HepG2 (cell line): Measurements from ENCODE around the gene POC1A. TPM values are rescaled to one million over a fixed set of nuclear protein-coding genes. Genes with fewer than 3 reads are reported as not detected.

ENCODE experiments used
- ELF1 ChIP-seq: sonication (generic); formaldehyde crosslinking; IDR thresholded peaks from 2 replicates; pipeline ENCODE4 v1.4.0; 2020; ENCODE audit warnings: missing genetic modification reagents
- ELF3 ChIP-seq: IDR thresholded peaks from 2 replicates; pipeline ENCODE4 v1.6.1; 2016; ENCODE audit warnings: missing genetic modification reagents, missing compliant biosample characterization
- ETV6 ChIP-seq: sonication (generic); formaldehyde crosslinking; conservative IDR thresholded peaks from 2 replicates; pipeline ENCODE4 v1.4.0; 2020; ENCODE audit warnings: missing genetic modification reagents
- GABPA ChIP-seq, 2 experiments: IDR thresholded peaks; 2 replicates each; pipeline ENCODE4 v1.6.1; 2011 to 2016; ENCODE audit warnings: low read depth in 2 of 2, low read length in 1 of 2, missing biosample characterization in 1 of 2, missing genetic modification characterization in 1 of 2
- GABPB1 ChIP-seq: IDR thresholded peaks from 2 replicates; pipeline ENCODE4 v1.6.1; 2016; ENCODE audit warnings: mild to moderate bottlenecking, missing genetic modification reagents, moderate library complexity, missing compliant biosample characterization
- GATAD1 ChIP-seq: IDR thresholded peaks from 2 replicates; pipeline ENCODE4 v1.6.1; 2016; ENCODE audit warnings: missing genetic modification reagents, missing compliant biosample characterization
- KDM5B ChIP-seq: sonication (generic); formaldehyde crosslinking; IDR thresholded peaks from 2 replicates; pipeline ENCODE4 v1.4.0; 2020; ENCODE audit warnings: missing genetic modification reagents, mild to moderate bottlenecking, borderline replicate concordance
- SAP130 ChIP-seq: IDR thresholded peaks from 2 replicates; pipeline ENCODE4 v1.6.1; 2016; ENCODE audit warnings: low read depth
- SOX6 ChIP-seq, 2 experiments: fragments of 450-650 bp in 1 of 2; sonication (generic) in 1 of 2; formaldehyde crosslinking in 1 of 2; IDR thresholded peaks; 2 replicates each; pipeline versions ENCODE4 v1.4.0 to v1.6.1; 2017 to 2020; ENCODE audit warnings: antibody characterized with exemption in 1 of 2, mild to moderate bottlenecking in 1 of 2, missing genetic modification reagents in 1 of 2
- SP5 ChIP-seq: IDR thresholded peaks from 2 replicates; pipeline ENCODE4 v1.6.1; 2016; ENCODE audit warnings: low read depth, borderline replicate concordance
- ZBTB38 ChIP-seq: sonication (generic); formaldehyde crosslinking; IDR thresholded peaks from 2 replicates; pipeline ENCODE4 v1.5.1; 2020; ENCODE audit warnings: mild to moderate bottlenecking, missing genetic modification reagents
- ZNF550 ChIP-seq: sonication (generic); formaldehyde crosslinking; IDR thresholded peaks from 2 replicates; pipeline ENCODE4 v1.4.0; 2020; ENCODE audit warnings: mild to moderate bottlenecking, missing genetic modification reagents, borderline replicate concordance
- polyA plus RNA-seq, 8 experiments: library from polyadenylated mRNA; depleted of rRNA in 3 of 8; stranded (reverse) in 7 of 8; unstranded in 1 of 8; fragments of >200 nt; fragmentation: Illumina TruSeq in 4 of 8; extraction: Trizol in 4 of 8; gene quantifications; 2 replicates each; pipeline versions ENCODE4 v1.2.1 to v1.2.3, GENCODE V29; 2011 to 2016; ENCODE audit warnings: low read depth in 4 of 8, missing spikeins in 1 of 8, mixed read lengths in 1 of 8; ENCODE audit not compliant: insufficient read depth in 1 of 8
- total RNA-seq, 5 experiments: library from RNA; depleted of rRNA; stranded (reverse); fragments of >200 nt; fragmentation: Illumina TruSeq; extraction: Trizol; gene quantifications; 2 replicates each; pipeline ENCODE4 v1.2.3, GENCODE V29; 2016; ENCODE audit warnings: low read depth in 1 of 5
- TF ChIP-seq, protein P1 (sequence below): sonication (generic); formaldehyde crosslinking; IDR thresholded peaks from 2 replicates; pipeline ENCODE4 v1.9.0; 2022; ENCODE audit warnings: missing genetic modification reagents, mild to moderate bottlenecking, borderline replicate concordance
- TF ChIP-seq, protein P2 (sequence below): sonication (generic); formaldehyde crosslinking; IDR thresholded peaks from 2 replicates; pipeline ENCODE4 v1.4.0; 2020; ENCODE audit warnings: missing genetic modification reagents
- TF ChIP-seq, protein P3 (sequence below): sonication (generic); formaldehyde crosslinking; IDR thresholded peaks from 2 replicates; pipeline ENCODE4 v1.5.1; 2020; ENCODE audit warnings: mild to moderate bottlenecking, missing genetic modification reagents, moderate library complexity
- TF ChIP-seq, protein P4 (sequence below): sonication (generic); formaldehyde crosslinking; conservative IDR thresholded peaks from 2 replicates; pipeline ENCODE4 v1.4.0; 2020; ENCODE audit warnings: missing genetic modification reagents
- TF ChIP-seq, protein P5 (sequence below): sonication (generic); formaldehyde crosslinking; IDR thresholded peaks from 2 replicates; pipeline ENCODE4 v1.5.0; 2020; ENCODE audit warnings: mild to moderate bottlenecking, missing genetic modification reagents, moderate library complexity

Gene POC1A
- total and polyA plus RNA-seq, 2 of the 13 experiments (the other 11 are each of a cell fraction or from before 2014, with no cell fraction given): 14.6 to 20.0 TPM

DNA sequence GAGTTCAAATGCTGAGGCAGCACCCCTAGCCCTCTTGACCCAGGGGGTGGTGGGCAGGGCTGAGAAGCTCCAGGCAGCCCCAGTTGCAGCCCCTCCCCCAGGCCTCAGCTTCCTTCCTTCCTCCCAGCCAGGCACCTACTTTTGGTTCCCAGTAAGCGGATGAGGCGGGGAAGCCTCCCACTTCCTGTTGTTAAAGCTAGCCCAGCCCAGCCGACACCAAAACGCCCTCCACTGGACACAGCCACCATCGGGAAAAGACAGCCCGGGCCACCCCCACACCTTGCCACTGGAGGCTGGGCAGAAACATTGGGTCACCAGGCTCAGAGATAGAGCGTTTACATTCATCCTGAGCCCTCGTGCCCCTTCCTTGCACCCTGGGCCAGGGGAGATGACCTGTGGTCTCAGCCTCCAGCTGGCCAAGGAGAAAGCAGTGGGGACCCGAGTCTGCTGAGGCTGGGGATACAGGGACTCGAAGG lies 101.4 kb downstream of the POC1A start (continued):
- TF ChIP-seq SOX6 (IDR thresholded peaks at IDR 0.05): no peak
- 0 out of 2 replicates have a peak, but pooled peaks have one; percentile 18 for TF ChIP-seq SOX6 (CRISPR knock-in tag; IDR thresholded peaks at IDR 0.05)
- TF ChIP-seq ETV6 (CRISPR knock-in tag): no peak
- 0 out of 2 replicates have a peak, but pooled peaks have one; percentile 31 for TF ChIP-seq KDM5B (CRISPR knock-in tag)
- TF ChIP-seq GABPB1 (CRISPR knock-in tag): peak; percentile 77
- TF ChIP-seq SP5 (CRISPR knock-in tag): peak; percentile 50; the same call in 1 of the 2 replicates
- TF ChIP-seq, protein P1, sequence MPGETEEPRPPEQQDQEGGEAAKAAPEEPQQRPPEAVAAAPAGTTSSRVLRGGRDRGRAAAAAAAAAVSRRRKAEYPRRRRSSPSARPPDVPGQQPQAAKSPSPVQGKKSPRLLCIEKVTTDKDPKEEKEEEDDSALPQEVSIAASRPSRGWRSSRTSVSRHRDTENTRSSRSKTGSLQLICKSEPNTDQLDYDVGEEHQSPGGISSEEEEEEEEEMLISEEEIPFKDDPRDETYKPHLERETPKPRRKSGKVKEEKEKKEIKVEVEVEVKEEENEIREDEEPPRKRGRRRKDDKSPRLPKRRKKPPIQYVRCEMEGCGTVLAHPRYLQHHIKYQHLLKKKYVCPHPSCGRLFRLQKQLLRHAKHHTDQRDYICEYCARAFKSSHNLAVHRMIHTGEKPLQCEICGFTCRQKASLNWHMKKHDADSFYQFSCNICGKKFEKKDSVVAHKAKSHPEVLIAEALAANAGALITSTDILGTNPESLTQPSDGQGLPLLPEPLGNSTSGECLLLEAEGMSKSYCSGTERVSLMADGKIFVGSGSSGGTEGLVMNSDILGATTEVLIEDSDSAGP (CRISPR knock-in tag): peak; percentile 49; the same call in 1 of the 2 replicates
- TF ChIP-seq ELF1 (CRISPR knock-in tag): peak; percentile 70
- peak; percentile 13; the same call in 1 of the 2 replicates for TF ChIP-seq GATAD1 (CRISPR knock-in tag)
- TF ChIP-seq, protein P2, sequence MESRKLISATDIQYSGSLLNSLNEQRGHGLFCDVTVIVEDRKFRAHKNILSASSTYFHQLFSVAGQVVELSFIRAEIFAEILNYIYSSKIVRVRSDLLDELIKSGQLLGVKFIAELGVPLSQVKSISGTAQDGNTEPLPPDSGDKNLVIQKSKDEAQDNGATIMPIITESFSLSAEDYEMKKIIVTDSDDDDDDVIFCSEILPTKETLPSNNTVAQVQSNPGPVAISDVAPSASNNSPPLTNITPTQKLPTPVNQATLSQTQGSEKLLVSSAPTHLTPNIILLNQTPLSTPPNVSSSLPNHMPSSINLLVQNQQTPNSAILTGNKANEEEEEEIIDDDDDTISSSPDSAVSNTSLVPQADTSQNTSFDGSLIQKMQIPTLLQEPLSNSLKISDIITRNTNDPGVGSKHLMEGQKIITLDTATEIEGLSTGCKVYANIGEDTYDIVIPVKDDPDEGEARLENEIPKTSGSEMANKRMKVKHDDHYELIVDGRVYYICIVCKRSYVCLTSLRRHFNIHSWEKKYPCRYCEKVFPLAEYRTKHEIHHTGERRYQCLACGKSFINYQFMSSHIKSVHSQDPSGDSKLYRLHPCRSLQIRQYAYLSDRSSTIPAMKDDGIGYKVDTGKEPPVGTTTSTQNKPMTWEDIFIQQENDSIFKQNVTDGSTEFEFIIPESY (CRISPR knock-in tag): peak; percentile 88
- TF ChIP-seq ZBTB38: peak; percentile 96
- TF ChIP-seq GABPA (IDR thresholded peaks at IDR 0.05; ENCODE audit: low read depth, low read length): no peak
- peak; percentile 80 for TF ChIP-seq GABPA (CRISPR knock-in tag; IDR thresholded peaks at IDR 0.05; ENCODE audit: low read depth)
- TF ChIP-seq ELF3 (CRISPR knock-in tag): peak; percentile 74
- TF ChIP-seq, protein P3, sequence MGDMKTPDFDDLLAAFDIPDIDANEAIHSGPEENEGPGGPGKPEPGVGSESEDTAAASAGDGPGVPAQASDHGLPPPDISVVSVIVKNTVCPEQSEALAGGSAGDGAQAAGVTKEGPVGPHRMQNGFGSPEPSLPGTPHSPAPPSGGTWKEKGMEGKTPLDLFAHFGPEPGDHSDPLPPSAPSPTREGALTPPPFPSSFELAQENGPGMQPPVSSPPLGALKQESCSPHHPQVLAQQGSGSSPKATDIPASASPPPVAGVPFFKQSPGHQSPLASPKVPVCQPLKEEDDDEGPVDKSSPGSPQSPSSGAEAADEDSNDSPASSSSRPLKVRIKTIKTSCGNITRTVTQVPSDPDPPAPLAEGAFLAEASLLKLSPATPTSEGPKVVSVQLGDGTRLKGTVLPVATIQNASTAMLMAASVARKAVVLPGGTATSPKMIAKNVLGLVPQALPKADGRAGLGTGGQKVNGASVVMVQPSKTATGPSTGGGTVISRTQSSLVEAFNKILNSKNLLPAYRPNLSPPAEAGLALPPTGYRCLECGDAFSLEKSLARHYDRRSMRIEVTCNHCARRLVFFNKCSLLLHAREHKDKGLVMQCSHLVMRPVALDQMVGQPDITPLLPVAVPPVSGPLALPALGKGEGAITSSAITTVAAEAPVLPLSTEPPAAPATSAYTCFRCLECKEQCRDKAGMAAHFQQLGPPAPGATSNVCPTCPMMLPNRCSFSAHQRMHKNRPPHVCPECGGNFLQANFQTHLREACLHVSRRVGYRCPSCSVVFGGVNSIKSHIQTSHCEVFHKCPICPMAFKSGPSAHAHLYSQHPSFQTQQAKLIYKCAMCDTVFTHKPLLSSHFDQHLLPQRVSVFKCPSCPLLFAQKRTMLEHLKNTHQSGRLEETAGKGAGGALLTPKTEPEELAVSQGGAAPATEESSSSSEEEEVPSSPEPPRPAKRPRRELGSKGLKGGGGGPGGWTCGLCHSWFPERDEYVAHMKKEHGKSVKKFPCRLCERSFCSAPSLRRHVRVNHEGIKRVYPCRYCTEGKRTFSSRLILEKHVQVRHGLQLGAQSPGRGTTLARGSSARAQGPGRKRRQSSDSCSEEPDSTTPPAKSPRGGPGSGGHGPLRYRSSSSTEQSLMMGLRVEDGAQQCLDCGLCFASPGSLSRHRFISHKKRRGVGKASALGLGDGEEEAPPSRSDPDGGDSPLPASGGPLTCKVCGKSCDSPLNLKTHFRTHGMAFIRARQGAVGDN (CRISPR knock-in tag): peak; percentile 77
- TF ChIP-seq, protein P4, sequence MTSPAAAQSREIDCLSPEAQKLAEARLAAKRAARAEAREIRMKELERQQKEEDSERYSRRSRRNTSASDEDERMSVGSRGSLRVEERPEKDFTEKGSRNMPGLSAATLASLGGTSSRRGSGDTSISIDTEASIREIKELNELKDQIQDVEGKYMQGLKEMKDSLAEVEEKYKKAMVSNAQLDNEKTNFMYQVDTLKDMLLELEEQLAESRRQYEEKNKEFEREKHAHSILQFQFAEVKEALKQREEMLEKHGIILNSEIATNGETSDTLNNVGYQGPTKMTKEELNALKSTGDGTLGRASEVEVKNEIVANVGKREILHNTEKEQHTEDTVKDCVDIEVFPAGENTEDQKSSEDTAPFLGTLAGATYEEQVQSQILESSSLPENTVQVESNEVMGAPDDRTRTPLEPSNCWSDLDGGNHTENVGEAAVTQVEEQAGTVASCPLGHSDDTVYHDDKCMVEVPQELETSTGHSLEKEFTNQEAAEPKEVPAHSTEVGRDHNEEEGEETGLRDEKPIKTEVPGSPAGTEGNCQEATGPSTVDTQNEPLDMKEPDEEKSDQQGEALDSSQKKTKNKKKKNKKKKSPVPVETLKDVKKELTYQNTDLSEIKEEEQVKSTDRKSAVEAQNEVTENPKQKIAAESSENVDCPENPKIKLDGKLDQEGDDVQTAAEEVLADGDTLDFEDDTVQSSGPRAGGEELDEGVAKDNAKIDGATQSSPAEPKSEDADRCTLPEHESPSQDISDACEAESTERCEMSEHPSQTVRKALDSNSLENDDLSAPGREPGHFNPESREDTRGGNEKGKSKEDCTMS (CRISPR knock-in tag): no peak
- peak; percentile 33; the same call in 1 of the 2 replicates for TF ChIP-seq SAP130
- TF ChIP-seq ZNF550 (CRISPR knock-in tag): no peak
- TF ChIP-seq, protein P5, sequence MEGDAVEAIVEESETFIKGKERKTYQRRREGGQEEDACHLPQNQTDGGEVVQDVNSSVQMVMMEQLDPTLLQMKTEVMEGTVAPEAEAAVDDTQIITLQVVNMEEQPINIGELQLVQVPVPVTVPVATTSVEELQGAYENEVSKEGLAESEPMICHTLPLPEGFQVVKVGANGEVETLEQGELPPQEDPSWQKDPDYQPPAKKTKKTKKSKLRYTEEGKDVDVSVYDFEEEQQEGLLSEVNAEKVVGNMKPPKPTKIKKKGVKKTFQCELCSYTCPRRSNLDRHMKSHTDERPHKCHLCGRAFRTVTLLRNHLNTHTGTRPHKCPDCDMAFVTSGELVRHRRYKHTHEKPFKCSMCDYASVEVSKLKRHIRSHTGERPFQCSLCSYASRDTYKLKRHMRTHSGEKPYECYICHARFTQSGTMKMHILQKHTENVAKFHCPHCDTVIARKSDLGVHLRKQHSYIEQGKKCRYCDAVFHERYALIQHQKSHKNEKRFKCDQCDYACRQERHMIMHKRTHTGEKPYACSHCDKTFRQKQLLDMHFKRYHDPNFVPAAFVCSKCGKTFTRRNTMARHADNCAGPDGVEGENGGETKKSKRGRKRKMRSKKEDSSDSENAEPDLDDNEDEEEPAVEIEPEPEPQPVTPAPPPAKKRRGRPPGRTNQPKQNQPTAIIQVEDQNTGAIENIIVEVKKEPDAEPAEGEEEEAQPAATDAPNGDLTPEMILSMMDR (CRISPR knock-in tag): peak; percentile 71
